GM18858 (cell line): ENCODE measurements around the gene CAMK2N2.
A peak's percentile ranks its signal among the peaks of the same experiment; 100 is the strongest.

Experiments
- ATAC-seq: cut with Tn5 transposase; IDR thresholded peaks from one replicate; pipeline ENCODE4 v1.9.1; 2021; ENCODE audit not compliant: unreplicated experiment

Gene CAMK2N2

DNA sequence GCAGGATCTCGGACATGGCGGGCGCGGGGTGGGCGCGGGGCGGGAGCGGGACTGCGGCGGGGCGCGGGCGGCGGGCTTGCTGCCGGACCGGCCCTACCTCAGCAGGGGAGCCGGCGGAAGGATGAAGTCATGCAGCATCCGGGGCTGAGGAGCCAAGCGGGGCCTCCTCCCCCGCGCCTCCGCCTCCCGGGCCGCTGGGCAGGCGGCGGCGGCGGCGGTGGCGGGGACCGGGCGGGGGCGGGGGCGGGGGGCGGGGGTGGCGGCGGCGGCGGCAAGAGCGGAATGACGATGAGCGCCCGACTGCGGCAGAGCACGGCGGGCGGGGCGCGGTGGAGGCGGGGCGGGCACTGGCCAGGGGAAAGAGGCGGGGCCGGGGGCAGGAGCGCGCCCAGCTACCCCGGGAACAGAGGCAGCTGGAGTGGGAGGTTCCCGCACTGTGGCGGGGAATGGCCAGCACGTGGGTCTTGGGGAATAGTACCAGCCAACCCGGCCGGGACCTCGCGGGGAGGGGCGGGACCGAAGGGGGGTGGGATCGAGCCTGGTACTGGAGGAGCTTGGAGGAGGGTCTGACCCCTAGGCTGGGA, at the start of gene CAMK2N2:
TSS of gene CAMK2N2 (minus strand) at position 284 of the 584 bp plus-strand sequence. CDS start at position 16, 268 bp downstream.
- no peak for ATAC-seq

DNA sequence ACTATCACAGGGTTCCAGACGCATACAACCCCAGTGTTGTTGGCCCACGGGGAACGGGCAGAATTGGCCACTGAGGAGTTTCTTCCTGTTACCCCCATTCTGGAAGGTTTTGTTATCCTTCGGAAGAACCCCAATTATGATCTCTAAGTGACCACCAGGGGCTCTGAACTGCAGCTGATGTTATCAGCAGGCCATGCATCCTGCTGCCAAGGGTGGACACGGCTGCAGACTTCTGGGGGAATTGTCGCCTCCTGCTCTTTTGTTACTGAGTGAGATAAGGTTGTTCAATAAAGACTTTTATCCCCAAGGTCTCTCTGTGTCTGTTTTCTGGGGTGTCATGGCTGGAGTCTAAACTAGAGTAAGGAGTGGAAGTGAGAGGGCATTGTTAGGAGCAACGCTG, 47.4 kb upstream of the CAMK2N2 start:
- no peak for ATAC-seq

DNA sequence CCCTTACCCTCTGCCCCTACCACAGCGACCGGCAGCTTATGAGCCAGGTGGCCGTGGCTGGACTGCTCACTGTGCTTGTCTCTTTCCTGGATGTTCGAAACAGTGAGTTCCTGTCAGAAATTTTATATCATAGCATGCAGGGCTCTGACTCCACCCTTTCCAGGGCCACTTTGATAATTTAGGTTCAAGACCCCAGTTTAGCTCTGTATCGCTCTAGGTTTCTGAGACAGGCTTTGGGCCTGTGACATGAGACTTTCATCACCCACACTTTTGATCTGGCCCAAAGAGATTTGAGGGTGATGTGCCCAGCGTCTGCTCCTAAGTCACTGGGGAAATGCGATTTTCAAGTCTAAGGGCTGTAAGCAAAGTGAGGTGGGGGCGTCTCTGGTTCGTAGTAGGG, 46.6 kb upstream of the CAMK2N2 start:
- no peak for ATAC-seq

DNA sequence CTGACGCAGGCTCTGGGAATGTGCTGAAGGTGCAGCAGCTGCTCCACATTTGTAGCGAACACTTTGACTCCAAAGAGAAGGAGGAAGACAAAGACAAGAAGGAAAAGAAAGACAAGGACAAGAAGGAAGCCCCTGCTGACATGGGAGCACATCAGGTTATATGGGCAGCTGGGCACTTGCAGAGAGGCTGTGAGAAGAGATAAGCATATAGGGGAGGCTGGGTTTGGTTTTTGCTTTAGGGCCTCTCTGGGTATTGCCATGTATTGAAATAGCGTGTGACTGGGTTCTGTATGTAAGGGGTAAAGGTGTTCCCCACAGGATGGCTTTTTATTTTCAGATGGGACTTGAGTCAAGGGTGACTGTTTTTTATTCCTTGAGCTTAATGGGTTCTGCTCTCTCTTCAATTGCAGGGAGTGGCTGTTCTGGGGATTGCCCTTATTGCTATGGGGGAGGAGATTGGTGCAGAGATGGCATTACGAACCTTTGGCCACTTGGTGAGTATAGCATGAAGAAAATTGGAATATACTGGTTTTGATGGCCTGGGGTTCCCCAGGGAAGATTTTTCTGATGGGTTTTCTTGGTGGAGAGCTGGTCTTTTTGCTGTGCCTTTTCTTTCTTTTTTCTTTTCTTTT, 45.1 kb upstream of the CAMK2N2 start:
- ATAC-seq, result no peak

DNA sequence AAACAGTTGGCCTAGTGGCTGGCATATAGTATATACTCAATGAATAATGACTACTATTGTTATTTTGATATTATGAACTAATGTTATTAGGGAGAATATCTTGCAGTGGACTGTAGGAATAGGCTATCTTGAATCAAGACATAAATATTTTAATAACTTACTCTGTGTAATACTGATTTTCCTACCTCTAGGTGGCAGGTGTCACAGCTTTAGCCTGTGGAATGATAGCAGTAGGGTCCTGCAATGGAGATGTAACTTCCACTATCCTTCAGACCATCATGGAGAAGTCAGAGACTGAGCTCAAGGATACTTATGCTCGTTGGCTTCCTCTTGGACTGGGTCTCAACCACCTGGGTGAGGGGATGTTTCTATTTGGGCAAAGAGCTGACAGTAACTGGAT, 44.2 kb upstream of the CAMK2N2 start:
- ATAC-seq, result no peak

DNA sequence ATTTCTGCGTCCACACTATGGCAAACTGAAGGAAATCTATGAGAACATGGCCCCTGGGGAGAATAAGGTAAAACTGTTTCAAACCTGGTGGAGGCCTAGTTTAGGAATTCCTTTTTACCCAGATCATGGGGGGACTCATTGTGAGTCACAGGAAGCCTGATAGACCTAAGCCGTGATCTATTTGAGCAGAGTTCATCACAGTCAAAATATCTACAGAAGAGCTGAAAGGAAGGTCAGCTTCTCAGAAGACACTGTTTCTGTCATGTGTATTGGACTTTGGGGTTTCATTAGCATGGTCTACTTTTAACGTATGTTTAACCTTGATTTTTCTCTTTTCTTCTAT, 39.0 kb upstream of the CAMK2N2 start:
- ATAC-seq, result no peak

DNA sequence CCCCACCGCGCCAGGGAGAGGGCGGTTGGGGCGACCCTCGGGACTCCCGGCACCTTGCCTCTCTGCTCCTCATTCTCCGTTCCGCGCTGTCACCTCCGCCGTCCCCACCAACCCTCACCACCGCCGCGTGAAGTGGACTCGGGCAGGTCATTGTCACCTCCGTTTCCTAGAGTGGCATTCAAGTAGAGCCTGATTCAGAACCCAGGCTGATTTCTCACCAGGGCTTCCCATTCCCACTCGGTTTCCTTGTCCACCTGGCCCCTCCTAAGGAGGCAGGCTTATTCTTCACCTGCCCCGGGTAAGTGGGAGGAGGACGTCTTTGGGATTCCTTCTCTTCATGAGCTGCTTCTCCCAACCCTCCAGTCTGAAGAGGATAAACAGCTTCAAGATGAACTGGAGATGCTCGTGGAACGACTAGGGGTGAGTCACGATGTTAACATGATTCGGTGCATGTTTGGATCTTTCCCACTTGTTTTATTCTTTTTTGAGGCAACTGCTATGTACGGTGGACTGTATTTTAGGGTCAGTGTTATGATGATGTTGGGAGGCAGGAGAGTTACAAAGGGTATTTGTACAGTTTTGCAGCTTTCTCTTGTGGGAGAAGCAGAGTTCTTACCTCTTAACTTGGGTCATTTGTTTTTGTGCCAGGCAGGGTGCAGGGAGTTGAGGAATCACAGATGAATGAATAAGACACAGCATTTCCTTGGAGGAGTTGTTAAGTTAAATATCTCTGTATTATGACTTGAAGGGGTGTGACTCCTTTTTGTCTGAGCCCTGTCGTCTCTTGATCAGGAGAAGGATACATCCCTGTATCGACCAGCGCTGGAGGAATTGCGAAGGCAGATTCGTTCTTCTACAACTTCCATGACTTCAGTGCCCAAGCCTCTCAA, 38.4 kb upstream of the CAMK2N2 start:
- no peak for ATAC-seq

DNA sequence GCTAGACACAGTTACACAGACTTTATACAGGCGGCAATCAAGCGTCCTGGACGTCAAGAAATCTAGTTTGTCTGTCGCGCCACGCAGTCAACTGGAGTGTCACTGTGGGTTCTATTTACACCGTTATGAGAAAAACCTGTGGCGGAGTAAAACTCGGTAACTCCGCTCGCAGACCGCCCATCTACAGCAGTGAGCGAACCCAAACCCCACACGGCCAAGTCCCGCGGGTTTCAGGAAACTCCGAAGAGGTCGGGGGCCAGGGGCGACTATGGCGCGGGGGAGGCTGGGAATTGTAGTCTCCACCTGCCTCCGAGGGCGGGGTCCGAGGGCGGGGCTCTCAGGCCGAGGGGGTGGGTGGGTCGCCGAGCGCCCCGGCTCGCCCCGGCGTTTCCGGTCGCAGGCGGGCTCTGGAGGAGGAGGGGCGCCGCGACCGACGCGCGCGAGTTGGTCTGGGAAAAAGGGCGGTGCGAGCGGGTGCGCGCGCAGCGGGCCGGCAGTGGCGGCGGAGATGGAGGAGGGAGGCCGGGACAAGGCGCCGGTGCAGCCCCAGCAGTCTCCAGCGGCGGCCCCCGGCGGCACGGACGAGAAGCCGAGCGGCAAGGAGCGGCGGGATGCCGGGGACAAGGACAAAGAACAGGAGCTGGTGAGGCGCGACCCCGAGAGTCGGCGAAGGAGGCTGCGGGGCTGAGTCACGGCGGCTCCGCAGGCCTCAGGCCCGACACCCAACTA, 37.6 kb upstream of the CAMK2N2 start, which contains the start of gene PSMD2:
TSS of gene PSMD2 (plus strand) at position 483 of the 729 bp plus-strand sequence. CDS start at position 509, 26 bp downstream.
- peak; percentile 88 for ATAC-seq

DNA sequence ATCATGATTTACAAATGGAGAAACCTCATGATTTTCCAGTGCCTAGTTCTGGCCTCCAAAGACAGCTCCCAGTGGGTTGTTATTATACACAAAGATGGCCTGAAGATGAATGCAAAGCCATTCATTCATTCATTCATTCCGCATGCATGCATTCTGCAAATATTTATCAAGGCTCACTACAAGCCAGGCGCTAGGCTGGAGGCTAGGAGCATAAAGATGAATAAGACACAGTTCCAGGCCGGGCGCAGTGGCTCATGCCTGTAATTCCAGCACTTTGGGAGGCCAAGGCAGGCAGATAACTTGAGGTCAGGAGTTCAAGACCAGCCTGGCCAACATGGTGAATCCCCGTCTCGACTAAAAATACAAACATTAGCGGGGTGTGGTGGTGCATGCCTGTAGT, 35.3 kb upstream of the CAMK2N2 start:
- no peak for ATAC-seq

DNA sequence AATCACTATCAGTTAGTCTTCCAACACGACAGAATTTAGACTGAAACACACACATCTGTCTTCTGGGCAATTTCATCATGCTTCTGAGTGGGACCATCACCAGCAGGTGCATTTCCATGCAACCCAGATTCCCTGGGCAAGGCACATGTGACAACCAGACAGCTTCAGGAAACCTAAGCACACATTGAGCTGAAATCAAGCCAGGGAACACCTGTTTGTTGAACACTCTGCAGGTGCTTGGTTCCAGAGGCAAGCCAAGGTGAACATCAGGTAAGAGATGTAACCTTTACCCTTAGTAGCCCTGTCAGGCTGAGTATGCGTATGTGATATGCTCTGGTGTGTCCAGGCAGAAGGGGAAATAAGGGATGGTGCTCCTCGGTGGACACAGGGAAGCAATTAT, 34.4 kb upstream of the CAMK2N2 start:
- no peak for ATAC-seq

DNA sequence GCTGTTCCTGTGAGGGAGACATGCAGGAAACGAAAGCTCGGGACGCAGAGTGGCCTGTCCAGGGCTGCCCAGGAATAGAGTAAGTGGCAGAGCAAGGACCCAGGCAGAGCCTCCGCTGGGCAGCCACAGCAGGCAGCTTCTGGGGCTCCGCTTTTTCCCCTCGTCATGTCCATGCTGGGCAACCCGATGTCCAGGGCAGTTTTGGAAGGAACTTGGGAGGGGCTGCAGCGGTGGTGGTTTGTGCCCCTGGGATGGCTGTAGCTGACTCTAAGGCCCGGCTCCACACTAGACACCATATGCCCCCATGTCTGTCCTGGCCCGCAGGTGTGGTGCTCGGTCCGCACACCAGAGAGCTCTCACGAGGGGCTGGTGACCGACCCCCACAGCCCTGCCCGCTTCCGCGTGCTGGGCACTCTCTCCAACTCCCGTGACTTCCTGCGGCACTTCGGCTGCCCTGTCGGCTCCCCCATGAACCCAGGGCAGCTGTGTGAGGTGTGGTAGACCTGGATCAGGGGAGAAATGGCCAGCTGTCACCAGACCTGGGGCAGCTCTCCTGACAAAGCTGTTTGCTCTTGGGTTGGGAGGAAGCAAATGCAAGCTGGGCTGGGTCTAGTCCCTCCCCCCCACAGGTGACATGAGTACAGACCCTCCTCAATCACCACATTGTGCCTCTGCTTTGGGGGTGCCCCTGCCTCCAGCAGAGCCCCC, 30.5 kb upstream of the CAMK2N2 start:
- ATAC-seq, result no peak

DNA sequence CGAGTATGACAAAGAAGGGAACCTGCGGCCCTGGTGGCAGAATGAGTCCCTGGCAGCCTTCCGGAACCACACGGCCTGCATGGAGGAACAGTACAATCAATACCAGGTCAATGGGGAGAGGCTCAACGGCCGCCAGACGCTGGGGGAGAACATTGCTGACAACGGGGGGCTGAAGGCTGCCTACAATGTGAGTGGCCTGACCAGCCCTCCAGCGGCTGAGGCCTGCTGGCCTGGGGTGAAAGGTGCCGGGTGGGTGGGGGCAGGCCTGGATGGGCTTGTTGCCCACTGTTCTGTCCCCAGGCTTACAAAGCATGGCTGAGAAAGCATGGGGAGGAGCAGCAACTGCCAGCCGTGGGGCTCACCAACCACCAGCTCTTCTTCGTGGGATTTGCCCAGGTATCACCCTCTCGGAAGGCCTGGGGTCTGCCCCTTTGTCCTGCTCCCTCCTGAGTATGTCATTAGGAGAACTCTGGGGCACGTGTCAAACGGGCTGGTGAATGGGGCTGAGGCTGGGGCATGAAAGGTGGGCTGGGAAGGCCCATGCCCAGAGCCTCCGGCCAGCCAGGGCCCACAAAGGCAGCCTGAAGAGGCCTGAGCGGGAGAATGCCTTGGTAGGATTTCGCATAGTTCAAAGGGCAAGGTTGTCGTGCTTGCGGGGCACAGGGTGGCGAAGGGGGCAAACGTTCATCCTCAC, 29.8 kb upstream of the CAMK2N2 start:
- ATAC-seq, result no peak

DNA sequence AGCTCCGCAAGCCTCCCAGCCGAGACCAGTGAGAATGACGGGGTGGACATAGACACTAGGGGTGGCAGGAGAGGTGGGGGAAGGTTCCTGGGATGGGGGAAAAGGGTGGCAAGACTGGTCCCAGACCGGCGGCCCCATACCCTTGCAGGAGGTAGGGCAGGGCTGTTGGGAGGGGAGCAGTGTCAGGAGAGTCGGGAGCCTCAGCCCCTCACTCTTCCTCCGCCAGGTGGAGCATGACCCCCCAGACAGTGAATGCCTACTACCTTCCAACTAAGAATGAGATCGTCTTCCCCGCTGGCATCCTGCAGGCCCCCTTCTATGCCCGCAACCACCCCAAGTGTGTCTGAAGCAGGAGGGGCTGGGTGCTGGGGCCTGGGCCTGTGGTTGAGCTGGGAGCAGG, 29.0 kb upstream of the CAMK2N2 start:
- ATAC-seq, result no peak

DNA sequence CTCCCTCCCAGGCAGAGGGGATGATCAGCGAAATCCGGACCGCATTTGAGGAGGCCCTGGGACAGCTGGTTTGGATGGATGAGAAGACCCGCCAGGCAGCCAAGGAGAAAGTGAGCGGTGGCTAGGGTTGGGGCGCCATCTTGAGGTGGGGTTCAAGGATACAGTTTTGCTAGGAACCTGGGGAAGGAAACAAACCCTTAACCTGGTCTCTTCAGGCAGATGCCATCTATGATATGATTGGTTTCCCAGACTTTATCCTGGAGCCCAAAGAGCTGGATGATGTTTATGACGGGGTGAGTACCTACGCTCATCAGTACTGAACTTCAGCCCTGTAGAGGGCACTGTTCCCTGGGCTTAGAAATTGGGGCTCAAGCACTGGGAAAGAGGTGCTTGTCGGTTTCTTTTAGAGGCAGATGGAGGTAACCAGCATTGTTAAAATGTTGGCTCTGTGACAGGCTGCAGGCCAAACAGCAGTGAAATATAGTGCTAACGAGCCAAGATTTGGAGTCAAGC, 28.1 kb upstream of the CAMK2N2 start:
- no peak for ATAC-seq

DNA sequence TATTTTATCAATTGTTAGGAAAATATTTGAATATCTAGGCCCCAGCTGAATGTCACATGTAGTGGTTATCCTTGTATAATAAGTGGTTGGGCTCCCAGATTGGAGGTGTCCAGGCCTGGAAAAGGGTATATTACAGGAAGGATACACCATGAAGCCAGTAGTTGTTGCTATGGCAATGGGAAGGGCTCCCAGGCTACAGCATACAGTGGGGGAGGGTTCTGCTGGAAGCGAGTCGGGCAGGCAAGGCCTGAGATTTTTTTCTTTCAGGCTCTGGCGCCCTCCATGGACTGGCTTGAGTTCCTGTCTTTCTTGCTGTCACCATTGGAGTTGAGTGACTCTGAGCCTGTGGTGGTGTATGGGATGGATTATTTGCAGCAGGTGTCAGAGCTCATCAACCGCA, 23.3 kb upstream of the CAMK2N2 start:
- no peak for ATAC-seq

DNA sequence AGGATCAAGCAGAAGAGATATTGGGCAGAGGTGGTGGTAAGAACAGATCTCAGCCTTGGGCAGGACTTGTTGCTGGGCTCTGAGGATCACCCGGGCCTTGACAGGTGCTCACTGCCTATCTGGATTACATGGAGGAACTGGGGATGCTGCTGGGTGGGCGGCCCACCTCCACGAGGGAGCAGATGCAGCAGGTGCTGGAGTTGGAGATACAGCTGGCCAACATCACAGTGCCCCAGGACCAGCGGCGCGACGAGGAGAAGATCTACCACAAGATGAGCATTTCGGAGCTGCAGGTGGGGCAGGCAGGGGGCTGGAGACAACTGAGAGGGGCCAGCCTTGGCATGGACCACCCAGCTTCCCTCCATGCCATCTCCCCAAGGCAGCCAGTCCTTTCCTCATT, 22.3 kb upstream of the CAMK2N2 start:
- ATAC-seq, result no peak

DNA sequence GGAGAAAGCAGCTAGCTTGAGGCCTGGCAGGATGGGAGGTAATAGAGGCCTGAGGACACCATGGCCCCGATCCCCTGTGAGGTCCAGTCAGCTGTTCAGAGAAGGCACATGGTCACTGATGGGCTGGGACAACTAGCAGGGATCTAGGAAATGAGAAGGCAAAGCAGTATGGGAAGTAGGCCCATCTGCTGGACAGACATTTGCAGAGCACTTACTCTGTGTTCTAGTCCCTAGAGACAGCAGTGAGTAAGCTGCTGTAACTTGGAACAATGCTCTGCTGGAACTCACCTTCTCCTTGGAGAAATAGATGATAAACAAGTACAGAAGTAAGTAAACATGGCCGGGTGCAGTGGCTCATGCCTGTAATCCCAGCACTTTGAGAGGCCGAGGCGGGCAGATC, 21.6 kb upstream of the CAMK2N2 start:
- no peak for ATAC-seq

DNA sequence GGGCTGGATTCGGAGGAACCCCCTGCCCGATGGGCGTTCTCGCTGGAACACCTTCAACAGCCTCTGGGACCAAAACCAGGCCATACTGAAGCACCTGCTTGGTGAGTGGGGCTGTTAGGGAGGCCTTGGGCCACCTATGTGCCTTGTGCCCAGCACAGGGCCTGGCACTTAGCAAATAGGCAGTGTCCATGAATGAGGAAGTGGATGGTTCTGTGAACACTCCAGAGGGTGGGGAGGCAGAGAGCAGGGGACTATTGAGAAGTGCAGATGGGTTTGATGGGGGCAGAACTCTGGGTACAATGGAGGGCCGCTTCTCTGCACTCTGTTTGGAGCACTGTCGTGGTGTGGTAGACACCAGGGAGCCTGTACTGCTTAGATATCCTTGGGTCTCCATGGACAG, 16.0 kb upstream of the CAMK2N2 start:
- no peak for ATAC-seq

DNA sequence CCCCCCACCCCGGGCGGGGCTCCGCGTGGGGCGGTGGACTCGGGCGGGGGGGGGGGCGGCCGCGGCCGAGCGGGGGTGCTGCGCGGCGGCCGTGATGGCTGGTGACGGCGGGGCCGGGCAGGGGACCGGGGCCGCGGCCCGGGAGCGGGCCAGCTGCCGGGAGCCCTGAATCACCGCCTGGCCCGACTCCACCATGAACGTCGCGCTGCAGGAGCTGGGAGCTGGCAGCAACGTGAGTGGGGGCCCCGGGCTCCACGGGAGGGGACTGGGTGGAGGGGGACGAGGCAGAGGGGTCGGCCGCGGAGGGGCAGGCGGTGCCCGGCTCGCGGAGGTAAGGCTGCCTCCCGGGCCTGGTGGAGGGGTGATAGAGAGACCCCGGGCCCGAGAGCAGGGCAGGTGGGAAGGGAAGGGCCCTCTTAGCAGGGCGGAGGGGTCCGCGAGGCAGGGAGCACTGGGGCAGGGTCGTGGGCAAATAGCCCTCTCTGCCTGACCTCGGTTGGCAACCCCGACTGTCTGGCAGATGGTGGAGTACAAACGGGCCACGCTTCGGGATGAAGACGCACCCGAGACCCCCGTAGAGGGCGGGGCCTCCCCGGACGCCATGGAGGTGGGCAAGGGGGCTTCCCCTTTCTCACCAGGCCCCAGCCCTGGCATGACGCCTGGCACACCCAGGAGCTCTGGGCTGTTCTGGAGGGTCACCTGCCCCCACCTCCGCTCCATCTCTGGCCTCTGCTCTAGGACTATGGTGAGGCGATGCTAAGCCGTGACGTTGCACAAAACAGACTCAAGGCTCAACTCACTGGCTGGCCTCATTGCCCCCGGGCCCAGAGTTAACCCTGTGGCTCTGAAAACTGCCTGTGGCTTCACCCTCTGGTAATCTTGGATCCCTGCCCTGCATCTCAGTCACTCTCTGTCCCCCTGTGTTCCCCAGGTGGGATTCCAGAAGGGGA, 14.9 kb upstream of the CAMK2N2 start, which contains the start of gene ECE2:
TSS of gene ECE2 (plus strand) at position 62 of the 950 bp plus-strand sequence. CDS start at position 194, 132 bp downstream.
- no peak for ATAC-seq
